Activated CD8-positive, alpha-beta memory T cell treated with anti-CD3 and anti-CD28 coated beads for 4 hours (primary cell): Measurements from ENCODE around the gene SGPL1.

ENCODE experiments used
- DNase-seq, 2 donors: peaks; one replicate each; pipeline ENCODE4 v3.0.0-alpha.2; 2020; ENCODE audit warnings: low read depth in 2 of 2

Gene SGPL1

GRCh38 chr10:70780772-70781171 is 35.0 kb upstream of the SGPL1 start:
- DNase-seq = no peak

GRCh38 chr10:70781461-70782051 is 34.2 kb upstream of the SGPL1 start:
- DNase-seq = no peak

GRCh38 chr10:70782086-70782745 is 33.5 kb upstream of the SGPL1 start:
- DNase-seq = no peak

- no peak for DNase-seq
Measured at GRCh38 chr10:70782746-70783680, 32.7 kb upstream of the SGPL1 start.

GRCh38 chr10:70784016-70784415 is 31.7 kb upstream of the SGPL1 start:
- DNase-seq = no peak

GRCh38 chr10:70784471-70784870 is 31.3 kb upstream of the SGPL1 start:
- no peak for DNase-seq

- no peak for DNase-seq
Measured at GRCh38 chr10:70785190-70785589, 30.6 kb upstream of the SGPL1 start, which contains the start of gene TBATA. Gene TBATA (minus strand): TSS chr10:70785377. CDS start chr10:70783379, 1,998 bp downstream.

GRCh38 chr10:70786799-70787415 is 28.8 kb upstream of the SGPL1 start:
- DNase-seq = no peak

GRCh38 chr10:70791386-70792039 is 24.2 kb upstream of the SGPL1 start:
- DNase-seq = no peak

GRCh38 chr10:70795613-70796012 is 20.1 kb upstream of the SGPL1 start:
- no peak for DNase-seq

- DNase-seq = no peak
Measured at GRCh38 chr10:70797840-70798239, 17.9 kb upstream of the SGPL1 start.

- no peak for DNase-seq
Measured at GRCh38 chr10:70799124-70799523, 16.6 kb upstream of the SGPL1 start.

GRCh38 chr10:70801854-70802253 is 13.9 kb upstream of the SGPL1 start:
- no peak for DNase-seq

- no peak for DNase-seq
Measured at GRCh38 chr10:70803775-70804420, 11.8 kb upstream of the SGPL1 start.

- no peak for DNase-seq
Measured at GRCh38 chr10:70804421-70804808, 11.3 kb upstream of the SGPL1 start.

- no peak for DNase-seq
Measured at GRCh38 chr10:70805619-70806215, 10.0 kb upstream of the SGPL1 start.

GRCh38 chr10:70806841-70807240 is 8.9 kb upstream of the SGPL1 start:
- DNase-seq = no peak

GRCh38 chr10:70807556-70807955 is 8.2 kb upstream of the SGPL1 start:
- no peak for DNase-seq

- DNase-seq = no peak
Measured at GRCh38 chr10:70809011-70809611, 6.6 kb upstream of the SGPL1 start.

- DNase-seq = no peak
Measured at GRCh38 chr10:70809726-70810125, 6.0 kb upstream of the SGPL1 start.
